Right hindlimb (tissue), 1 donor: ENCODE measurements around the gene SOHLH2.
A peak's percentile ranks its signal among the peaks of the same experiment; 100 is the strongest.

Experiments
- DNase-seq: peaks from one replicate; pipeline ENCODE4 v3.0.0-alpha.2; 2018

The SOHLH2 gene

GRCh38 chr13:36214163-36214921 lies at the start of gene SOHLH2:
TSS of gene SOHLH2 (minus strand) at chr13:36214556. CDS start at chr13:36214526, 30 bp downstream.
- DNase-seq, result no peak

- no peak for DNase-seq
These were observed 47.6 kb upstream of the SOHLH2 start for GRCh38 chr13:36261976-36262375.

GRCh38 chr13:36261011-36261410 lies 46.7 kb upstream of the SOHLH2 start:
- no peak for DNase-seq

GRCh38 chr13:36259361-36260137 lies 45.2 kb upstream of the SOHLH2 start:
- no peak for DNase-seq

- no peak for DNase-seq
These were observed 44.5 kb upstream of the SOHLH2 start for GRCh38 chr13:36258831-36259230.

GRCh38 chr13:36251526-36251925 lies 37.2 kb upstream of the SOHLH2 start:
- no peak for DNase-seq

- no peak for DNase-seq
These were observed 36.7 kb upstream of the SOHLH2 start for GRCh38 chr13:36251017-36251416.

- no peak for DNase-seq
These were observed 34.3 kb upstream of the SOHLH2 start for GRCh38 chr13:36248700-36249099.

GRCh38 chr13:36244990-36245389 lies 30.6 kb upstream of the SOHLH2 start:
- no peak for DNase-seq

GRCh38 chr13:36244073-36244472 lies 29.7 kb upstream of the SOHLH2 start:
- no peak for DNase-seq

- DNase-seq, result no peak
These were observed 28.4 kb upstream of the SOHLH2 start for GRCh38 chr13:36242761-36243160.

GRCh38 chr13:36231236-36231635 lies 16.9 kb upstream of the SOHLH2 start:
- no peak for DNase-seq

- DNase-seq, result no peak
These were observed 10.4 kb upstream of the SOHLH2 start for GRCh38 chr13:36224730-36225129.

GRCh38 chr13:36219883-36220282 lies 5.5 kb upstream of the SOHLH2 start:
- DNase-seq, result no peak

- no peak for DNase-seq
These were observed 3.1 kb upstream of the SOHLH2 start for GRCh38 chr13:36217456-36217855.

GRCh38 chr13:36212789-36213188 lies 1.6 kb downstream of the SOHLH2 start:
- no peak for DNase-seq

GRCh38 chr13:36211567-36211966 lies 2.8 kb downstream of the SOHLH2 start:
- DNase-seq, result no peak

GRCh38 chr13:36210738-36211137 lies 3.6 kb downstream of the SOHLH2 start:
- DNase-seq, result no peak

- no peak for DNase-seq
These were observed 6.7 kb downstream of the SOHLH2 start for GRCh38 chr13:36207672-36208071.

GRCh38 chr13:36193151-36193855 lies 21.1 kb downstream of the SOHLH2 start:
- DNase-seq, result no peak

- DNase-seq, result peak; percentile 66
These were observed 22.2 kb downstream of the SOHLH2 start for GRCh38 chr13:36192166-36192565.

GRCh38 chr13:36190771-36191170 lies 23.6 kb downstream of the SOHLH2 start:
- DNase-seq, result no peak

GRCh38 chr13:36188441-36188840 lies 25.9 kb downstream of the SOHLH2 start:
- DNase-seq, result no peak

- no peak for DNase-seq
These were observed 30.5 kb downstream of the SOHLH2 start for GRCh38 chr13:36183901-36184300.
